Pancreas (tissue), 10 donors: ENCODE results near the gene PACRG. TPM values are rescaled to one million over a fixed set of nuclear protein-coding genes. Genes with fewer than 3 reads are reported as not detected.

Source experiments
- ATAC-seq, 4 donors: fragments of 200-7000 bp; cut with Tn5 transposase; one replicate each; pipeline versions ENCODE4 v1.8.0 to v1.9.1; 2020; ENCODE audit warnings: mild to moderate bottlenecking in 4 of 4, moderate library complexity in 4 of 4
- DNase-seq, 6 donors: peaks; one replicate each; pipeline ENCODE4 v3.0.0-alpha.2; 2020
- FAIRE-seq: peaks from 2 replicates; lab custom pipeline; 2012; peaks lifted over from hg19 to GRCh38; lab: Jason Lieb, UNC
- H3K27ac ChIP-seq, 4 donors: fragments of 200-600 bp; sonication (generic); 1 replicate in 3 of 4; 2 replicates in 1 of 4; pipeline versions ENCODE4 v1.5.0 to v1.8.0; 2020
- H3K27me3 ChIP-seq, 4 donors: fragments of 200-600 bp; one replicate each; pipeline ENCODE4 v1.8.0; 2021
- H3K36me3 ChIP-seq, 3 donors: fragments of 200-600 bp; sonication (generic) in 1 of 3; one replicate each; pipeline versions ENCODE4 v1.5.0 to v1.8.0; 2020 to 2021
- H3K4me1 ChIP-seq, 3 donors: fragments of 200-600 bp; one replicate each; pipeline ENCODE4 v1.8.0; 2021
- H3K4me3 ChIP-seq, 4 donors: fragments of 200-600 bp; sonication (generic) in 2 of 4; one replicate each; pipeline versions ENCODE4 v1.5.0 to v1.8.0; 2020 to 2021
- H3K9me3 ChIP-seq, 4 donors: fragments of 200-600 bp; one replicate each; pipeline ENCODE4 v1.8.0; 2021
- WGBS, 2 donors: extraction: QIAGEN DNeasy Blood & Tissue Kit; methylation state at CpG; one replicate each; pipeline ENCODE4 v1.1.7; 2013; 5-methylcytosine and 5-hydroxymethylcytosine counted together
- intact Hi-C, 3 donors: fragments of 100-400 bp; cut with DNase I; formaldehyde crosslinking; loops; one replicate each; pipeline versions ENCODE4 v1.11.1 to v1.14.2; 2022
- polyA plus RNA-seq, 2 donors: library from polyadenylated mRNA; stranded (reverse); fragments of 200-250 nt; gene quantifications; one replicate each; pipeline ENCODE4 v1.2.3, GENCODE V29; 2013
- total RNA-seq, 6 donors: library from RNA; stranded (reverse); fragmentation: NEBNext Ultra II Directional in 4 of 6; extraction: Animal tissue kit (Norgen Biotek cat#: 25700) in 4 of 6; gene quantifications; one replicate each; pipeline versions ENCODE4 v1.2.1 to v1.2.4, GENCODE V29; 2021 to 2023
- TF ChIP-seq, protein P1 (sequence below), 4 donors: fragments of 200-600 bp; sonication (generic) in 3 of 4; IDR thresholded peaks; one replicate each; pipeline versions ENCODE4 v1.5.0 to v1.8.0; 2021; ENCODE audit warnings: antibody characterized with exemption in 4 of 4
- donor health status: healthy with polysubstance abuse.
- donor health status: DM: no; HTN: no; CAD: no; lungs with moderate emphysema.
- donor health status: DM: no; HTN: no; CAD: no.
- donor health status: control.
- donor health status: control.
- donor health status: Bipolar disorder and iron deficiency.
- donor health status: DM: yes; HTN: yes; CAD: no.
- donor health status: DM: no; HTN: no; CAD: no.
- donor health status: DM: no; HTN: no; CAD: no.
- donor health status: DM: yes; HTN: yes; CAD: no.

Gene PACRG
- total and polyA plus RNA-seq, 8 donors, result 2.5 to 7.1 (median 3.5) TPM

GRCh38 chr6:163181666-163182180 lies 453.9 kb downstream of the PACRG start:
- Histone ChIP-seq H3K36me3 (no peaks in the 10 kb centered on the region), H3K27me3 (no peaks in the 10 kb centered on the region), H3K9me3 (no peaks in the 10 kb centered on the region), H3K4me1 (peaks cover 0 to 3% (median 0%) of the 10 kb centered on the region in 3 donors), H3K4me3 (no peak overlapping the region), H3K27ac (no peak overlapping the region)
- no peak for ATAC-seq
- TF ChIP-seq, protein P1, sequence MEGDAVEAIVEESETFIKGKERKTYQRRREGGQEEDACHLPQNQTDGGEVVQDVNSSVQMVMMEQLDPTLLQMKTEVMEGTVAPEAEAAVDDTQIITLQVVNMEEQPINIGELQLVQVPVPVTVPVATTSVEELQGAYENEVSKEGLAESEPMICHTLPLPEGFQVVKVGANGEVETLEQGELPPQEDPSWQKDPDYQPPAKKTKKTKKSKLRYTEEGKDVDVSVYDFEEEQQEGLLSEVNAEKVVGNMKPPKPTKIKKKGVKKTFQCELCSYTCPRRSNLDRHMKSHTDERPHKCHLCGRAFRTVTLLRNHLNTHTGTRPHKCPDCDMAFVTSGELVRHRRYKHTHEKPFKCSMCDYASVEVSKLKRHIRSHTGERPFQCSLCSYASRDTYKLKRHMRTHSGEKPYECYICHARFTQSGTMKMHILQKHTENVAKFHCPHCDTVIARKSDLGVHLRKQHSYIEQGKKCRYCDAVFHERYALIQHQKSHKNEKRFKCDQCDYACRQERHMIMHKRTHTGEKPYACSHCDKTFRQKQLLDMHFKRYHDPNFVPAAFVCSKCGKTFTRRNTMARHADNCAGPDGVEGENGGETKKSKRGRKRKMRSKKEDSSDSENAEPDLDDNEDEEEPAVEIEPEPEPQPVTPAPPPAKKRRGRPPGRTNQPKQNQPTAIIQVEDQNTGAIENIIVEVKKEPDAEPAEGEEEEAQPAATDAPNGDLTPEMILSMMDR (IDR thresholded peaks at IDR 0.05), result no peak
- no peak for DNase-seq
- FAIRE-seq, result no peak
- intact Hi-C loops, result loop anchor here in 1 of 3 donors (10.0 kb wide), 1 partner anchor 773 kb away; no protein-coding TSS in a partner anchor
- 71 to 81% methylated on average over 16 of the region's 16 CpGs for WGBS, 2 donors

DNA sequence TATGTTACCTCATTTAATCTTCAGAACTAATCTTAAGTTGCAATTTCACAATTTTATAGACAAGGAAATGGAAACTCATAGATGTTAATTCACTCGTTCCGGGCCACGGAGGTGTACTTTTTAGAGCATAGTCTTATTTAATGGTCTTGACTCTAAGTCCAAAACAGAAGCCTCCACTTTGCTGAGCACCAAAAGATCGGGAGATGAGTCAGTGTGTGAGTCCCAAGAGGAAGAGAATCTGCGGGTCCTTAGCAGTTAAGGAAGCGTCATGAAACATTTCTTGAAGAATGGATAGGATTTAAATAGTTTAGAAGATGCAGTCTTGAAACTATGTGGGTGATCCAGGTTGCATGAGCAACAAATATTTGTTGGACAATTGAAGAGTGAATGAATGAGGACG lies 454.9 kb downstream of the PACRG start:
- FAIRE-seq (no peak), ATAC-seq (no peak), DNase-seq (no peak)
- TF ChIP-seq, protein P1 (IDR thresholded peaks at IDR 0.05), result no peak
- peaks cover 0 to 3% (median 0%) of the 10 kb centered on the region in 3 donors for H3K4me1 ChIP-seq
- H3K36me3 ChIP-seq, result no peaks in the 10 kb centered on the region
- H3K9me3 ChIP-seq, result no peaks in the 10 kb centered on the region
- no peak overlapping the region for H3K4me3 ChIP-seq
- H3K27ac ChIP-seq, result no peak overlapping the region
- WGBS, 2 donors, result 86 to 89% methylated on average over 7 of the region's 7 CpGs
- H3K27me3 ChIP-seq, result no peaks in the 10 kb centered on the region
- intact Hi-C loops, result loop anchor here in 1 of 3 donors (10.0 kb wide), 1 partner anchor 772 kb away; no protein-coding TSS in a partner anchor

GRCh38 chr6:163183806-163184205 lies 456.0 kb downstream of the PACRG start:
- no peak overlapping the region for H3K4me3 ChIP-seq
- TF ChIP-seq, protein P1 (IDR thresholded peaks at IDR 0.05), result no peak
- H3K27ac ChIP-seq, result no peak overlapping the region
- no peaks in the 10 kb centered on the region for H3K9me3 ChIP-seq
- intact Hi-C loops, result loop anchor here in 1 of 3 donors (10.0 kb wide), 1 partner anchor 771 kb away; no protein-coding TSS in a partner anchor
- peaks cover 0 to 3% (median 0%) of the 10 kb centered on the region in 3 donors for H3K4me1 ChIP-seq
- 71 to 74% methylated on average over 3 of the region's 3 CpGs for WGBS, 2 donors
- H3K27me3 ChIP-seq, result no peaks in the 10 kb centered on the region
- H3K36me3 ChIP-seq, result no peaks in the 10 kb centered on the region
- ATAC-seq (no peak), DNase-seq (no peak), FAIRE-seq (no peak)

DNA sequence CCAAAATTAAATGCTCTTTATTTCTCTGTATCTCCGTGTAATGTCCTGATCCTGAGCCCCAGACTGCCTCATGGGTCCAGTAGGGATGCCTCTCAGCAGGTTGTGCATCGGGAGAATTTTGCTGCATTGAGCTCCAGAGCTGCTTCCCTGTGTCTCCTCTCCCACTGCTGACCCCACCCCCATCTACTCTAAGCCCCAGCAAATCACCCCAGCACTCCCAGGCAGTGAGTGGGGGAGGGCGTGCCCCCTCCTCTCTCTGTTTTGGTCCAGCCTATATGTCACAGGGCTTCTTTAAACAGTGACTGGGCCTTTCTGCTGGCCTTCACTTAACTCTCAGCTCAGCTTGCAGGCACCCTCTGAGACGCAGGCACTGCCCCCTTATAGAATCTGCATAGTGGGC lies 458.0 kb downstream of the PACRG start:
- no peaks in the 10 kb centered on the region for H3K36me3 ChIP-seq
- peaks cover 0 to 3% (median 0%) of the 10 kb centered on the region in 3 donors for H3K4me1 ChIP-seq
- no peaks in the 10 kb centered on the region for H3K9me3 ChIP-seq
- H3K27me3 ChIP-seq, result no peaks in the 10 kb centered on the region
- FAIRE-seq (no peak), DNase-seq (no peak), ATAC-seq (no peak)
- H3K4me3 ChIP-seq, result no peak overlapping the region
- no peak overlapping the region for H3K27ac ChIP-seq
- TF ChIP-seq, protein P1 (IDR thresholded peaks at IDR 0.05), result no peak
- WGBS, 2 donors, result 66 to 74% methylated on average over 4 of the region's 4 CpGs
- intact Hi-C loops, result loop anchor here in 1 of 3 donors (10.0 kb wide), 1 partner anchor 769 kb away; no protein-coding TSS in a partner anchor

- Histone ChIP-seq H3K4me1 (no peaks in the 10 kb centered on the region), H3K27ac (no peak overlapping the region), H3K27me3 (no peaks in the 10 kb centered on the region), H3K9me3 (no peaks in the 10 kb centered on the region), H3K36me3 (no peaks in the 10 kb centered on the region), H3K4me3 (no peak overlapping the region)
- TF ChIP-seq, protein P1 (IDR thresholded peaks at IDR 0.05), result no peak
- DNase-seq, result no peak
- ATAC-seq, result no peak
- 91 to 92% methylated on average over 14 of the region's 14 CpGs for WGBS, 2 donors
- intact Hi-C loops, result loop anchor here in 1 of 3 donors (10.0 kb wide), 1 partner anchor 768 kb away; no protein-coding TSS in a partner anchor
- no peak for FAIRE-seq
These were observed 458.8 kb downstream of the PACRG start for GRCh38 chr6:163186527-163186926.
